B cell (primary cell): ENCODE results near the gene JSRP1. TPM values are rescaled to one million over a fixed set of nuclear protein-coding genes. Genes with fewer than 3 reads are reported as not detected.
A peak's percentile ranks its signal among the peaks of the same experiment; 100 is the strongest.

ENCODE experiments used
- ATAC-seq: fragments of 200-7000 bp; cut with Tn5 transposase; one replicate; pipeline ENCODE4 v1.10.0; 2021; ENCODE audit warnings: low read depth, mild to moderate bottlenecking, moderate number of reproducible peaks, moderate library complexity
- CTCF ChIA-PET: fragments of 350-600 bp; sonication (Branson Sonifier 250); formaldehyde crosslinking; loops from one replicate; lab custom pipeline; 2021; ENCODE audit warnings: antibody characterized with exemption, inconsistent platforms; lab: Charles Lee
- POLR2A ChIA-PET: fragments of 350-600 bp; sonication (Branson Sonifier 250); formaldehyde crosslinking; loops from one replicate; lab custom pipeline; 2021; ENCODE audit warnings: antibody characterized with exemption; lab: Charles Lee
- DNase-seq: peaks from one replicate; pipeline ENCODE4 v3.0.0; 2013
- H2AFZ ChIP-seq: 2 replicates; pipeline ENCODE4 v1.6.1; 2012; ENCODE audit warnings: mild to moderate bottlenecking, low read depth, low read length; ENCODE audit not compliant: insufficient read depth, poor library complexity, severe bottlenecking
- H3K27ac ChIP-seq, 2 donors: 1 replicate in 1 of 2; 2 replicates in 1 of 2; pipeline ENCODE4 v1.5.1; 2012 to 2013; ENCODE audit warnings: low read length in 2 of 2, mild to moderate bottlenecking in 2 of 2, moderate library complexity in 1 of 2
- H3K27me3 ChIP-seq, 4 experiments: fragments of 200-600 bp in 1 of 4; sonication (generic) in 1 of 4; replicated peaks in 1 of 4; 1 replicate in 2 of 4; 2 replicates in 2 of 4; pipeline versions ENCODE4 v1.6.1 to v1.7.0; 2013 to 2016; ENCODE audit warnings: low read length in 3 of 4, mild to moderate bottlenecking in 2 of 4, mixed read lengths in 1 of 4, moderate library complexity in 1 of 4; ENCODE audit not compliant: insufficient read depth in 4 of 4, control insufficient read depth in 3 of 4; ENCODE audit errors: control extremely low read depth in 1 of 4
- H3K36me3 ChIP-seq, 2 experiments: replicated peaks in 1 of 2; 1 replicate in 1 of 2; 2 replicates in 1 of 2; pipeline versions ENCODE4 v1.6.1 to v1.7.1; 2013; ENCODE audit warnings: low read length in 1 of 2; ENCODE audit not compliant: insufficient read depth in 2 of 2, control insufficient read depth in 1 of 2; ENCODE audit errors: control extremely low read depth in 1 of 2, extremely low read depth in 1 of 2
- H3K4me1 ChIP-seq, 2 donors: fragments of 200-600 bp in 1 of 2; sonication (generic) in 1 of 2; 1 replicate in 1 of 2; 2 replicates in 1 of 2; pipeline versions ENCODE4 v1.5.1 to v1.6.1; 2013 to 2017; ENCODE audit warnings: low read length in 2 of 2; ENCODE audit not compliant: control insufficient read depth in 2 of 2, insufficient read depth in 2 of 2
- H3K4me2 ChIP-seq: replicated peaks from 2 replicates; pipeline ENCODE3; 2012; ENCODE audit warnings: mild to moderate bottlenecking, low read depth, low read length; ENCODE audit not compliant: poor library complexity, severe bottlenecking
- H3K4me3 ChIP-seq, 5 experiments: fragments of 200-600 bp in 1 of 5; sonication (generic) in 1 of 5; 1 replicate in 3 of 5; 2 replicates in 2 of 5; pipeline versions ENCODE4 v1.5.1 to v1.7.0; 2011 to 2016; ENCODE audit warnings: low read length in 4 of 5, mild to moderate bottlenecking in 4 of 5, low read depth in 2 of 5, control low read depth in 1 of 5, moderate library complexity in 1 of 5; ENCODE audit not compliant: insufficient read depth in 1 of 5; ENCODE audit errors: control extremely low read depth in 1 of 5, extremely low read depth in 1 of 5
- H3K79me2 ChIP-seq: fragments of 200-600 bp; sonication (generic); one replicate; pipeline ENCODE4 v1.6.0; 2016; ENCODE audit warnings: low read length; ENCODE audit not compliant: control insufficient read depth, insufficient read depth
- H3K9ac ChIP-seq: fragments of 200-600 bp; sonication (generic); 2 replicates; pipeline ENCODE4 v1.6.1; 2017; ENCODE audit warnings: mild to moderate bottlenecking, low read length, moderate library complexity
- H3K9me3 ChIP-seq, 3 donors: one replicate each; pipeline versions ENCODE4 v1.6.1 to v1.7.1; 2013; ENCODE audit warnings: low read length in 2 of 3; ENCODE audit not compliant: control insufficient read depth in 2 of 3, insufficient read depth in 1 of 3; ENCODE audit errors: control extremely low read depth in 1 of 3
- H4K20me1 ChIP-seq: 2 replicates; pipeline ENCODE4 v1.6.0; 2012; ENCODE audit warnings: mild to moderate bottlenecking, low read length; ENCODE audit not compliant: insufficient read depth, control insufficient read depth, poor library complexity, severe bottlenecking
- H3K27ac Mint-ChIP-seq: one replicate; pipeline ENCODE4 v1.8.0; 2021; ENCODE audit warnings: mixed read lengths
- H3K27me3 Mint-ChIP-seq: one replicate; pipeline ENCODE4 v1.8.0; 2021; ENCODE audit warnings: mixed read lengths
- H3K4me1 Mint-ChIP-seq: one replicate; pipeline ENCODE4 v1.8.0; 2021; ENCODE audit warnings: mixed read lengths
- H3K4me3 Mint-ChIP-seq: one replicate; pipeline ENCODE4 v1.8.0; 2021; ENCODE audit warnings: mixed read lengths
- H3K9me3 Mint-ChIP-seq: one replicate; pipeline ENCODE4 v1.8.0; 2022; ENCODE audit warnings: mixed read lengths; ENCODE audit not compliant: insufficient read depth
- CTCF ChIP-seq: fragments of 200-600 bp; IDR thresholded peaks from one replicate; pipeline ENCODE4 v1.8.0; 2022; ENCODE audit warnings: antibody characterized with exemption, mild to moderate bottlenecking
- EZH2 ChIP-seq: IDR thresholded peaks from 2 replicates; pipeline ENCODE4 v1.6.1; 2012; ENCODE audit warnings: borderline replicate concordance, low read depth, mild to moderate bottlenecking, moderate library complexity, low read length; ENCODE audit not compliant: insufficient read depth, poor library complexity, severe bottlenecking
- WGBS: methylation state at CpG from one replicate; pipeline ENCODE4 v1.1.5; 2013; ENCODE audit warnings: missing lambda C conversion rate; ENCODE audit not compliant: insufficient coverage; 5-methylcytosine and 5-hydroxymethylcytosine counted together
- intact Hi-C: fragments of 100-400 bp; cut with micrococcal nuclease; formaldehyde crosslinking; loops from one replicate; pipeline ENCODE4 v1.10.0; 2022
- polyA plus RNA-seq: library from polyadenylated mRNA; depleted of rRNA; stranded (reverse); fragments of >200 nt; gene quantifications from 2 replicates; pipeline ENCODE4 v1.2.3, GENCODE V29; 2012
- total RNA-seq, 2 donors: library from RNA; stranded (reverse); fragments of 120-200 nt in 1 of 2; gene quantifications; 1 replicate in 1 of 2; 2 replicates in 1 of 2; pipeline versions ENCODE4 v1.2.3 to v1.2.4, GENCODE V29; 2013 to 2022

The JSRP1 gene
- total and polyA plus RNA-seq, 2 donors (not counting 1 experiment from before 2014, with no cell fraction given) = 2.1 to 3.0 TPM

GRCh38 chr19:2227415-2228156 is 28.6 kb downstream of the JSRP1 start:
- H3K4me2 ChIP-seq = peak overlapping the region; percentile 49
- peaks cover 39% of the 10 kb centered on the region for H4K20me1 ChIP-seq
- H3K79me2 ChIP-seq = peaks cover 31% of the 10 kb centered on the region
- POLR2A ChIA-PET = interaction anchor here (0.5 to 1.5 kb wide), 8 partner anchors 8 to 294 kb away, joined by 3 to 7 read pairs (median 4); no protein-coding TSS in a partner anchor
- intact Hi-C loops = no loop called here
- peak overlapping the region in 1 of 2 donors; percentile 36 for H3K27ac ChIP-seq
- TF ChIP-seq CTCF = no peak
- TF ChIP-seq EZH2 = no peak
- H3K36me3 ChIP-seq = peaks cover 0 to 64% of the 10 kb centered on the region in 2 experiments
- no peak overlapping the region for H2AFZ ChIP-seq
- no peak overlapping the region for H3K9ac ChIP-seq
- H3K4me3 Mint-ChIP-seq = peak overlapping the region; percentile 32
- no peaks in the 10 kb centered on the region for H3K27me3 ChIP-seq
- DNase-seq (peak; percentile 80), ATAC-seq (peak; percentile 50)
- no peaks in the 10 kb centered on the region for H3K9me3 ChIP-seq
- H3K27ac Mint-ChIP-seq = peak overlapping the region; percentile 67
- peaks cover 16 to 40% of the 10 kb centered on the region in 2 donors for H3K4me1 ChIP-seq
- H3K4me3 ChIP-seq = no peak overlapping the region
- peaks cover 36% of the 10 kb centered on the region for H3K4me1 Mint-ChIP-seq
- CTCF ChIA-PET = interaction anchor here (0.5 to 1.8 kb wide), 4 partner anchors 10 to 1099 kb away, joined by 3 to 7 read pairs (median 4); no protein-coding TSS in a partner anchor
- WGBS = 73% methylated on average over 50 of the region's 67 CpGs
- no peaks in the 10 kb centered on the region for H3K9me3 Mint-ChIP-seq
- H3K27me3 Mint-ChIP-seq = no peaks in the 10 kb centered on the region

DNA sequence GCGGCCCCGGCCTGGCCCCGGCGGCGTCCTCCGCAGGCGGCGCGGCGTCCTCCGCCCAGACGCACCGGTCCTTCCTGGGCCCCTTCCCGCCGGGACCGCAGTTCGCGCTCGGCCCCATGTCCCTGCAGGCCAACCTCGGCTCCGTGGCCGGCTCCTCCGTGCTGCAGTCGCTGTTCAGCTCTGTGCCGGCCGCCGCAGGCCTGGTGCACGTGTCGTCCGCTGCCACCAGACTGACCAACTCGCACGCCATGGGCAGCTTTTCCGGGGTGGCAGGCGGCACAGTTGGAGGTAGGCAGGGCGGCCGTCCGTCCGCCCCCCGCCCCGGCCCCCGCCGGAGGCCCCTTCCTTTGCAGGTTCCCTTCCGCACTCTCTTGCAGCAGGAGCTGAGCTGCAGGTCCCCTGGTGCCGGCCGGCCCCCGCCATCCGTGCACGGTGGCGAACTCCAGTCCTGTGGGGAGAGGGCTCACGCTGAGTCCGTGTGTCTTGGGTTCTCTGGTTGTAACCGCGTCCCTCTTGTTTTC is 29.3 kb downstream of the JSRP1 start:
- Histone ChIP-seq H3K4me2 (peak overlapping the region; percentile 44), H3K27ac (no peak overlapping the region), H3K36me3 (peaks cover 0 to 57% of the 10 kb centered on the region in 2 experiments), H2AFZ (no peak overlapping the region), H3K9ac (no peak overlapping the region), H3K9me3 (no peaks in the 10 kb centered on the region), H3K4me1 (peaks cover 16 to 40% of the 10 kb centered on the region in 2 donors), H3K4me3 (no peak overlapping the region), H3K27me3 (no peaks in the 10 kb centered on the region), H3K79me2 (peaks cover 26% of the 10 kb centered on the region), H4K20me1 (peaks cover 32% of the 10 kb centered on the region)
- POLR2A ChIA-PET = interaction anchor here (0.5 to 1.5 kb wide), 5 partner anchors 9 to 103 kb away, joined by 3 to 4 read pairs (median 4); no protein-coding TSS in a partner anchor
- Mint-ChIP-seq H3K4me3 (no peak overlapping the region), H3K9me3 (no peaks in the 10 kb centered on the region), H3K4me1 (peaks cover 36% of the 10 kb centered on the region), H3K27ac (peak overlapping the region; percentile 67), H3K27me3 (no peaks in the 10 kb centered on the region)
- ATAC-seq = no peak
- CTCF ChIA-PET = interaction anchor here (0.5 to 1.8 kb wide), 5 partner anchors 11 to 1100 kb away, joined by 3 to 7 read pairs (median 3); no protein-coding TSS in a partner anchor
- 97% methylated on average over 53 of the region's 53 CpGs for WGBS
- intact Hi-C loops = no loop called here
- DNase-seq = no peak
- TF ChIP-seq CTCF = no peak
- no peak for TF ChIP-seq EZH2
